ENCODE measurements around the gene TRIM16.
A peak's percentile ranks its signal among the peaks of the same experiment; 100 is the strongest.
"Not testable (repeated sequence)": the region's sequence is repeated elsewhere in the genome, so short reads cannot be mapped to it uniquely, and the experiment has no call there.

Gene TRIM16

DNA sequence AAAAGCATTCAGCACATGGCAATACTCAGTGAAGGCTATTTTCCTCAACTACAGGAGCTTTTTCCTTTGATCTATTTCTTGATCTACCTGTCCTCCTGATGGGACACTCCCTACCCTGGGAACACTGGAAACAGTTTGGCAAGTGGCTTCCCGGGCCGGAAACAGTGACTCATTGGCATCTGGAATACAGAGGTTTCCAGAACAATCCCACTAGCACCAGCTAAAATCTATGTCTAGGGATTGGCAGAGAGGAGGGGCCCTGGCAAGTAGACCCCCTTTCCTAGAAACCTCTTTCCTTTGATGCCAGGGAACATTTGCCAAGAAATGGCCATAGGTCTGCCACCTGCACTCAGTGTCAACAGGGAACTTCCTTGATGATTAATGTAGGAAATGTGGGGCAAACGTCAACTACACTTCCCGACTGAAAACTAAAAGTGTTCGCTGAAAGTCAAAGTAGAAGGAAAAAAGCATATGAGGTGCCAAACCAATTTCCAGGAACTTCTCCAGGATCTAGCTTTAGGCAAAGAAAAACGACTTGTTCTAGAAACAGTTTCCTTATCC, 34.2 kb downstream of the TRIM16 start:
- Mint-ChIP-seq H3K27me3 (ENCODE audit: low read depth) (no peaks in the 10 kb centered on the region), H3K27ac (peak overlapping the region; percentile 70), H3K9me3 (no peaks in the 10 kb centered on the region), H3K4me3 (peak overlapping the region; percentile 88), H3K4me1 (ENCODE audit: low read depth) (peaks cover 46% of the 10 kb centered on the region), H3K36me3 (ENCODE audit: low read depth) (peaks cover 25% of the 10 kb centered on the region)

DNA sequence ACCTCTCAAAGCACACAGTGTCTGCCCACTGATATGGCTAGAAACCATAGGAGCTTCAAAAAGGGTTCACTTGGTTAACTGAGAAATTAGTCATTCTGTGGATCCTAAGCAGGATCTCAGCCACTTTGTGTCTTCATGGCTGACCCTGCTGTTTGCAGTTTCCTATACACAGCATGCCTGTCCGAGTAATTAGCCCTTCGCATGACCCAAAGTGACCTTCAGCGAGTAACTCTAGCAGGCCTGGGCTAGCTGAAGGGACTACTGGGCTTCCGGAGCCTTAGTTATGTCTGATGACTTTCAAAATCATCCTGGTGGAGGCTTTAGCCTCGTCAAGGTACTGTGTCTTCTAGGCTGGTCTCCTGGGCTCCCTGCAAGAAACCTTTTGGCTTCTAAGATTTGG, 35.7 kb downstream of the TRIM16 start:
- H3K4me3 Mint-ChIP-seq, result peak overlapping the region; percentile 88
- H3K27ac Mint-ChIP-seq, result peak overlapping the region; percentile 73

DNA sequence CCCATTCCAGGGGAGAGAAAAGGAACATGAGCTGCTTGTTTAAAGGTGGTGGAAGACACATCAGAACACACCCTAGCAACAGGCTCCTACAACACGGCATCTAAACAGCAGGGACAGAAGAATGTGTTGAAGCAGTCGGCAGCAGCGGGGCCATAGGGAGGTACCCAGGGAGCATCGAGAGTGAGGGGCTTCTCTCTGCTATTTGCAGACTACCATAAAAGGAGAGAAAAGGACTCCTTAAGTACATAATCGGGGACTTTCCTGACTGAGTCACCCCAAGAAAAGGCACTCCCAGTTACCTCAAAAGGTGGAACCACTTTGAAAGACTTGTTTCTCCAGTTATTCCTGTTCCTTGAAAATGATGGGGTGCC, 38.2 kb downstream of the TRIM16 start:
- peak overlapping the region; percentile 71 for H3K4me3 Mint-ChIP-seq
- H3K27ac Mint-ChIP-seq, result peak overlapping the region; percentile 92
- H3K27me3 Mint-ChIP-seq (ENCODE audit: low read depth); H3K9me3 Mint-ChIP-seq: not testable (repeated sequence)
- peaks cover 37% of the 10 kb centered on the region for H3K4me1 Mint-ChIP-seq (ENCODE audit: low read depth)
- H3K36me3 Mint-ChIP-seq (ENCODE audit: low read depth), result peaks cover 19% of the 10 kb centered on the region

More for the DNA sequence above, 35.7 kb downstream of the TRIM16 start:
- Mint-ChIP-seq H3K27me3 (ENCODE audit: low read depth) (no peaks in the 10 kb centered on the region), H3K9me3 (no peaks in the 10 kb centered on the region), H3K4me1 (ENCODE audit: low read depth) (peaks cover 46% of the 10 kb centered on the region), H3K36me3 (ENCODE audit: low read depth) (peaks cover 25% of the 10 kb centered on the region)

DNA sequence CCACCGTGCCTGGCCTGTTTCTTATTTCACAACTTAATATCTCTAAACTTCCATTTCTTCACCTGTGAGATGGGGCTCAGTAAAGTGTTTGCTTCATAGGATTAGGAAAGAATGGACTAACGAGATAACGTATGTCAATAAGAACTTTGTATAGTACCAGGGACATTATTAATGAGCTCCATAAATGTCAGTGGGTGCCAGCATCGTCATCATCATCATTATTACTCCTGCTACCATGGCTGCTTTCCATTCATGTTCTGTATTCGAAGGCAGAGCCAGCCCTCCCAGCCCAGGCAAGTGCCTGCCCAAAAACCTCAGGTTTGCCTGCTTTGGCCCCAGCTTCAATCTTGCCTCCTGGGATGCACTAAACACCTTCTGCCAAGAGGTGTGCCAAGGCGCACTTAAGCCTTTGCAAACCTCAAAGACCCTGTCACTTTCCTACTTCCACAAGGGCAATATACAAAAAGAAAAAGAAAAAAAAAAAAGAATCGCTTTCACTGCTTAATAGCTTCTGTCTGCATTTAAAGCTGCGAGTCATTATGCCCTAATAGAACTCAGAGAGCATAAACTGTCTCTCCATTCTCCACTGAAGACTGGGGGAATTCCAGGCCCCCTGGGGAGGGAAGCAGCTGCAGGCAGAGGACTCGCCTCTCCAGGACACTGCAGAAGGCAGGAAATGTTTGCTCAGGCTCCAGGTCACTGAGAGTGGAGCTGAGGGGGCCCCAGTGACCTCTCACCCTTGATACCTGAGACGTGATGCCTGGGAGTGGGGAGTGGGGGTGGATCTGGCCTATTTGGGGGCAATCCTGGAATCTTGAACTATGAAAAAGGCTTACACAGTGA, 38.8 kb downstream of the TRIM16 start:
- peaks cover 16% of the 10 kb centered on the region for H3K36me3 Mint-ChIP-seq (ENCODE audit: low read depth)
- H3K27ac Mint-ChIP-seq, result peak overlapping the region; percentile 92
- peak overlapping the region; percentile 71 for H3K4me3 Mint-ChIP-seq
- H3K27me3 Mint-ChIP-seq (ENCODE audit: low read depth); H3K9me3 Mint-ChIP-seq: not testable (repeated sequence)
- H3K4me1 Mint-ChIP-seq (ENCODE audit: low read depth), result peaks cover 32% of the 10 kb centered on the region

DNA sequence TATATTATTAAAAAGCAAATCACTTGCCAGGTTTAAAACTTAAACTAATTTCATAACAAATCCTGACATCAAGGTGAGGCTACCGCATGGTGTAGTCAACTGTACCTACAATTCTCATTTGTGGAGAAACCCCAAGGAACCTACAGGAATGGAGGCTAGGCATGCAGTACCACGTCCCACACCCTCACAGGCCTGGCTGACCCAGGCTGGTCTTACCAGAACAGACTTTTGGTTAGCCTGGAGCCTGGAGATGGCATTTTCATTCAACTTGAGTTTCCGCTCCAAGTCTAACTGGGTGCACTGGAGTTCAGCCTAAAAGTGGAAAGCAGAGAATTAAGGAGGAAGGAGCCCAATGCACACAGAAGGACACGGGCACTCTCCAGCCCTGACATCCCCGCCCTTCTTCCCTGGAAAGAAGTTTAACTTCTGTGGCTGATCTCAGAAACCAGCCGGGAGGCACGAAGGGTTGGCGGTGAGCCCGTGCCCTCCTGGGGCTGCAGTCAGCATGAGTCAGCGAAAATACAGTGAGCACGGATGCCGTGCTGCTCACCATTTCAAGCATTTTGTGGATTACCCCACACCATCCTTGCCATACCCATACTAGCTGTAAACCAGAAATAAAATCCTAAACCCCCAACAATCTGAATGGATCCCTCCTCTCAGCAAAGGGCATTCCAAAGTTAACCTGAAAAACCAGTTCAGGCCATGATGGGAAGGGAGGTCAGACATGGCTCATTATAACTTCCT, 41.4 kb downstream of the TRIM16 start:
- H3K9me3 Mint-ChIP-seq; H3K27me3 Mint-ChIP-seq (ENCODE audit: low read depth); H3K4me3 Mint-ChIP-seq; H3K36me3 Mint-ChIP-seq (ENCODE audit: low read depth); H3K27ac Mint-ChIP-seq: not testable (repeated sequence)
- peaks cover 15% of the 10 kb centered on the region for H3K4me1 Mint-ChIP-seq (ENCODE audit: low read depth)

DNA sequence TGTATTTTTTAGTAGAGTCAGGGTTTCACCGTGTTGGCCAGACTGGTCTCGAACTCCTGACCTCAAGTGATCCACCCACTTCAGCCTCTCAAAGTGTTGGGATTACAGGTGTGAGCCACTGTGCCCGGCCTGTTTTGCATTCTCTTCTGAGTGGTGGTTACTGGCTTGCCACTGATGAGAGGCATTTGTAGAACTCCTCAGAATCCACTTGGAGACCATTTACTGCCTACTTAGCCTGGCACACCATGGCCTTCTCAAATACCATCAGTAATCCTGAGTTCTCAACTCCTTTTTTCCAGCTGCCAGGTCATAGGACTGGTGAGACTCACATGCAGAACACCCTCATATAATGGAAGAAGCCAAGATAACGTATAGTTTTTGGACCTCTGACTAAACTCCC, 42.1 kb downstream of the TRIM16 start:
- H3K36me3 Mint-ChIP-seq (ENCODE audit: low read depth); H3K9me3 Mint-ChIP-seq; H3K4me3 Mint-ChIP-seq; H3K27ac Mint-ChIP-seq; H3K27me3 Mint-ChIP-seq (ENCODE audit: low read depth): not testable (repeated sequence)
- peaks cover 13% of the 10 kb centered on the region for H3K4me1 Mint-ChIP-seq (ENCODE audit: low read depth)

DNA sequence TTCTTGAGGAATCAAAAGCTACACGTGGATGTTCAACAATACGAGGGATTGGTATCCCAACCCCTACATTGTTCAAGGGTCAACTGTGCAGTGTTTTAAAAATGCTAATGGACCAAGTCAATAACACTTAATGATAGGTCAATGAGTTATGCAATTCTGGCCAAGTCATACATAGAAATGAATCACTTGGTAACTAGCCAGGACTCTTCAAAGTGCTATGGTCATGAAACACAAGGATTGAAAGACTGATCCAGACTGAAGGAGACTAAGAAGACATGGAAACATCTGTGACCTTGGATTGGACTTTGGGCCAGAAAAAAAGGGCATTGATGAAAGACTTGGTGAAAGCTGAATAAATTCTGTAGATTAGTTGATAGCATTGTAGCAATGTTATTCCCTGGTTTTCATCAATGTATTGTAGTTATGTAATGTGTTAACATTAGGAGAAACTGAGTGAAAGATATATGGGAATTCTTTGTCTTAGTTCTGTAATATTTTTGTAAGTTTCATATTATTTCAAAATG, 53.1 kb downstream of the TRIM16 start:
- H3K36me3 Mint-ChIP-seq (ENCODE audit: low read depth), result peaks cover 20% of the 10 kb centered on the region
- H3K4me1 Mint-ChIP-seq (ENCODE audit: low read depth); H3K9me3 Mint-ChIP-seq; H3K27me3 Mint-ChIP-seq (ENCODE audit: low read depth); H3K27ac Mint-ChIP-seq; H3K4me3 Mint-ChIP-seq: not testable (repeated sequence)

DNA sequence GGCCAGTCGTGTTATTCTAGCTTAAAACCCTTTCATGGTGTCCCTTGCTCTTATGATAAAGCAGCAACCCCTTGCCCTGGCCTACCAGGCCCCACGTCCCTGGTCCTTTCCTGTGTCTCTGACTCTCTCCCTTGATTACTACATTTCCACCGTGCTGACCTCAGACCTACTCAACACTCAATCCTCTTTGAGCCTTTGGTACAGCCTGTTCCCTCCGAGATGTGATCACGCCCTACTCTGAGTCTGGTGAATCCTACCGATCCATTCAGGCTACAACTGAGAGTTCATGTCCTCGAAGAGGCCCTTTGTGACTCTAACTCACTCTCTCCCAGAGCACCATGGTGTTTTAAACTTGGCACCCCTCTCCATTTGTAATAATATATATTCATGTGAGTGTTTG, 54.1 kb downstream of the TRIM16 start:
- H3K4me3 Mint-ChIP-seq; H3K27me3 Mint-ChIP-seq (ENCODE audit: low read depth): not testable (repeated sequence)

DNA sequence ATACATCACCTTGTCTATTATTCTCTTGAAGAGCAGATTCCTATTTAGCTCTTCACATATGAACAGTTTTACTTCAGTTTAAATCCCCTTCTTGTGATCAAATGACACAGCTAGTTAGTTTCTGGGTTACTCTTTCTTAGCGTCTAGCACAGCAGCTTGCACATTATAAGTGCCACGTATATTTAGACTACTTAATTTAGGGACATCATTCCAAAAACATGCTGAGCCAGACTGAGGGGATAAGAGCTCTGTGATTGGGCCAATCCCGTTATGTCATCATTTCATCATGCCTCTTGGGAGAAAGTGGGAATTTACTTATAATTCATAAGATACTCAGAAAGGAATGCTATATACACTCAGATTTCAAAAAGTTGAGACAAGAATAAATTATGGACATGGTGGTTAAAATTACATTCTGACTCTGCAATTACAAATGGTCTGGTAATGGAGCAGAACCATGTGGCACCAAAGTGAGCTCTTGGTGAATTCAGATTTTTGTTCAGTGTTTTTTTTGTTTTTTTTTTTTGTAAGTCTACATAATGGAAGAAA, 60.4 kb downstream of the TRIM16 start:
- not testable (repeated sequence) for H3K27me3 Mint-ChIP-seq (ENCODE audit: low read depth); H3K9me3 Mint-ChIP-seq; H3K27ac Mint-ChIP-seq; H3K4me3 Mint-ChIP-seq; H3K36me3 Mint-ChIP-seq (ENCODE audit: low read depth); H3K4me1 Mint-ChIP-seq (ENCODE audit: low read depth)

More for the DNA sequence above, 54.1 kb downstream of the TRIM16 start:
- not testable (repeated sequence) for H3K9me3 Mint-ChIP-seq; H3K4me1 Mint-ChIP-seq (ENCODE audit: low read depth); H3K27ac Mint-ChIP-seq
- peaks cover 17% of the 10 kb centered on the region for H3K36me3 Mint-ChIP-seq (ENCODE audit: low read depth)

DNA sequence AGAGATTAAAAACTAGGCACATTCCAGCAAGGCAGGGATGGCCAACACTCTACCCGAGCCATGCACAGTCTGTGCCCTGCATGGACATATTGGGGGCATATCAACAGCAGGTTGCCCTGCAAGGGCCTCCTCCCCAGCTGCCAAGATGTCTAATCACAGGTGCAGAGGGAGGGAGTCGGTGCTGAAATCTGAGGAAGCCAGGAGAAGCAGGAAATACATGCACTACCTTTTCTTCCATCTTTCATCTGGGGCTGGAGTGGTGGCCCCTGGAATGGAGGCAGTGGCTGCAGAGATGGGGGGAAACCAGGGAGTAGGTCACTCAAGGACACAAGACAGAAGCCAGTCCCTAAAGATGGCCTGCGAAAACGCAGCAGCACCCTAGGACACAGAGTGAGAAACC, 60.9 kb downstream of the TRIM16 start:
- not testable (repeated sequence) for H3K36me3 Mint-ChIP-seq (ENCODE audit: low read depth); H3K9me3 Mint-ChIP-seq; H3K4me3 Mint-ChIP-seq; H3K27ac Mint-ChIP-seq; H3K27me3 Mint-ChIP-seq (ENCODE audit: low read depth); H3K4me1 Mint-ChIP-seq (ENCODE audit: low read depth)

DNA sequence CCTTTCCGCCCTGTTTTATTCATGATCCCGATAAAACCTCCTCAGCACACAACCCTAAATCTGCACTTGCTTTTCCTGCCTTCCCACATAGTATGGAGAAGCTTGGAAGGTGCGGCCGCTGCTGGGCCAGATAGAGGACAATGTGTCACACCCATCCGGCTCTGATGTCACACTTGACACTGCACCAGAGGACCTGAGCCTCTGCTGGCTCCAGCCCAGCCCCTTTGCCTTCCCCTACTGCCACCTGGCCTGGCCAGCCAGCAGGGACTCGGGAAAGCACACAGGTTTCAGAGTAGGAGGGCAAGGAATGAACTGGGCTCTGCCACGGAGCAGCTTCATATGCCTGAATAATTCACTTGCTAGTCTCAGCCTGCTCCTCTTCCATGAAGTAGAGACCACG, 62.0 kb downstream of the TRIM16 start:
- not testable (repeated sequence) for H3K27me3 Mint-ChIP-seq (ENCODE audit: low read depth); H3K4me1 Mint-ChIP-seq (ENCODE audit: low read depth)

DNA sequence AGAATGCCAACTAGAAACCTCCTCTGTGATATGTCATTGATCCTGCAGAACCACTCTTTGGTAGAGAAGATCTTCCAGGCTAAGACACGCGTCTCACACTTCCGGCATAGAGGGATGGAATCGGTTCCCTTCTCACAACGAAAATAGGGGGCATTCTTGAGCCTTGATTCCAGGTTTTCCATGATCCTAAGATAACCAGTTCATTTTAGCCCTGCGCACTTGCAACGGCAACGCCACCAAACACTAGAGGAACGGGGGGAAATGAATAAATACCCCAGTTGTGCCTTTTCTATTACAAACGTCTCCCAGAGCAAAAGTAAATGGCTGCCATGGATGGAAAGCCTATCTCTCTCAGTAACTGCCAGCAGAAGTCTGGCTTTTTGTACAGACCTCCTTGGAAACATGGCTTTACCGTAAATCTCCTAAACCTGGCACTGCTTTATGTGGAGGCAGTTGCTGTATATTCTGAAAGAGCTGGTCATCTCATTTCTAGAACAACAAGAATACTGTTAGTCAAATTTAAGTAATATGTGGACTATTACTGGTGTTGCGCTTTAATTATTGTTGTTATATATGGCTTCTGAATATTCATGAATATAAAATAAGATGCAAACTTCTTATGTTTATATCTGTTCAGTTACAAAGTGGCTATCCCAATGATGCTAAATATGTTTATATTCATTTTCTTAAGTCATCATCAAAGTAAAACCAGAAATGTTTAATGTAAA, 64.6 kb downstream of the TRIM16 start, which contains the start of gene FBXW10B:
TSS of gene FBXW10B (minus strand) at position 374 of the 728 bp plus-strand sequence. CDS start at position 182, 192 bp downstream.
- not testable (repeated sequence) for H3K9me3 Mint-ChIP-seq; H3K4me1 Mint-ChIP-seq (ENCODE audit: low read depth); H3K4me3 Mint-ChIP-seq; H3K36me3 Mint-ChIP-seq (ENCODE audit: low read depth); H3K27ac Mint-ChIP-seq; H3K27me3 Mint-ChIP-seq (ENCODE audit: low read depth)

More for the DNA sequence above, 62.0 kb downstream of the TRIM16 start:
- not testable (repeated sequence) for H3K9me3 Mint-ChIP-seq; H3K36me3 Mint-ChIP-seq (ENCODE audit: low read depth); H3K27ac Mint-ChIP-seq; H3K4me3 Mint-ChIP-seq

DNA sequence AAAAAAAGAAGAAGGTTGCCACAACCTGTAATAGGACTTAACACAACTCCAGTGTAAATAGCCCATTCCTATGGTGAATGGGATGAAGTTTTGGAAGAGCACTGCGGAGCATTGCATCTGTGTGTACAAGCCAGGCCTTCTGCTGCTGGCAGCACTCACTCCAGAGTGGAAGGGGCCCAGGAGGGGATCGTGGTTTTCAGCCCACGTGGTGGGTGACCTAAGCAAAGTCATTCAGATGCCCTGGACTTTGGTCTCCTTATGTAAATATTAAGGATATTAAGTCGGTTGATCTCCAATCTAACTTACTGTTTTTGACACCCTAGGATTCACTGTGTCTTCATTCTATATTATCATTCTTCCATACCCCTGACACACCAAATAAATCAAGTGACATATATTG, 67.3 kb downstream of the TRIM16 start:
- not testable (repeated sequence) for H3K4me3 Mint-ChIP-seq; H3K27ac Mint-ChIP-seq; H3K36me3 Mint-ChIP-seq (ENCODE audit: low read depth); H3K4me1 Mint-ChIP-seq (ENCODE audit: low read depth); H3K9me3 Mint-ChIP-seq; H3K27me3 Mint-ChIP-seq (ENCODE audit: low read depth)

DNA sequence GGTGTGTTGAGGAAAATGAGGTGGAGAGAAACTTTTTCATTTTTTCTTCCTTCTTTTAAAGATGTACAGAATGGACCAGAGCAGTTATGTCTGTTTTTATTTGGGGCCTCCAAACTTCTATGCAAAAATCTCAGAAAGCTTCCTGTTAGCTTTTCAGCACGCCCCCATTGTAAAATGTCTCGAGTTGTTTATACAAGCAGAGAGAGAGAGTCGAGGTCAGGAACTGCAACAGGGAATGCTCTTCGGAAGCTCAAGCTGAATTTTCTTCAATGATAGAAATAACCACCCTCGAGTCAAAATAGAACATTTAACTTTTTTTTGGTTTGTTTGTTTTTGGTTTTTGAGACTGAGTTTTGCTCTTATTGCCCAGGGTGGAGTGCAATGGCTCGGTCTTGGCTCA, 68.3 kb downstream of the TRIM16 start:
- H3K4me3 Mint-ChIP-seq; H3K27me3 Mint-ChIP-seq (ENCODE audit: low read depth); H3K9me3 Mint-ChIP-seq; H3K36me3 Mint-ChIP-seq (ENCODE audit: low read depth); H3K27ac Mint-ChIP-seq; H3K4me1 Mint-ChIP-seq (ENCODE audit: low read depth): not testable (repeated sequence)

Data from T-helper 1 cell treated with Interleukin-12 subunit alpha and Interleukin-12 subunit beta and Interleukin-4 antibody, amounts not matched to agents 30 μg/mL and 1 μg/mL, for 36 hours (primary cell).